ENCODE results near the gene IL5.

The IL5 gene

GRCh38 chr5:132496631-132497487 lies 46.5 kb downstream of the IL5 start:
- H3K27ac ChIP-seq (ENCODE audit: low read length), result no peak overlapping the region
- H3K27me3 ChIP-seq (ENCODE audit: insufficient read depth, low read length), result peaks cover 29% of the 10 kb centered on the region
- H3K36me3 ChIP-seq (ENCODE audit: insufficient read depth, low read depth, low read length), result no peaks in the 10 kb centered on the region
- peak overlapping the region; percentile 85; the same call in 1 of the 2 replicates for H3K9ac ChIP-seq (ENCODE audit: low read depth, low read length)
- H3K9me3 ChIP-seq (ENCODE audit: insufficient read depth, low read depth, low read length), result no peaks in the 10 kb centered on the region
- peak overlapping the region; percentile 97 for H3K4me3 ChIP-seq (ENCODE audit: low read length)
- H3K4me1 ChIP-seq (ENCODE audit: insufficient read depth, low read length), result peaks cover 18% of the 10 kb centered on the region; the same call in 1 of the 2 replicates

- H3K9me3 ChIP-seq (ENCODE audit: insufficient read depth, low read depth, low read length), result no peaks in the 10 kb centered on the region
- peaks cover 18% of the 10 kb centered on the region; the same call in 1 of the 2 replicates for H3K4me1 ChIP-seq (ENCODE audit: insufficient read depth, low read length)
- H3K36me3 ChIP-seq (ENCODE audit: insufficient read depth, low read depth, low read length), result no peaks in the 10 kb centered on the region
- peak overlapping the region; percentile 85; the same call in 1 of the 2 replicates for H3K9ac ChIP-seq (ENCODE audit: low read depth, low read length)
- H3K27me3 ChIP-seq (ENCODE audit: insufficient read depth, low read length), result peaks cover 36% of the 10 kb centered on the region
- no peak overlapping the region for H3K27ac ChIP-seq (ENCODE audit: low read length)
- H3K4me3 ChIP-seq (ENCODE audit: low read length), result peak overlapping the region; percentile 97
Observed at GRCh38 chr5:132496191-132496630, 47.1 kb downstream of the IL5 start.

- peaks cover 38% of the 10 kb centered on the region for H3K27me3 ChIP-seq (ENCODE audit: insufficient read depth, low read length)
- H3K27ac ChIP-seq (ENCODE audit: low read length), result no peak overlapping the region
- H3K9ac ChIP-seq (ENCODE audit: low read depth, low read length), result peak overlapping the region; percentile 85; the same call in 1 of the 2 replicates
- H3K36me3 ChIP-seq (ENCODE audit: insufficient read depth, low read depth, low read length), result no peaks in the 10 kb centered on the region
- no peaks in the 10 kb centered on the region for H3K9me3 ChIP-seq (ENCODE audit: insufficient read depth, low read depth, low read length)
- H3K4me3 ChIP-seq (ENCODE audit: low read length), result peak overlapping the region; percentile 97
- peaks cover 18% of the 10 kb centered on the region; the same call in 1 of the 2 replicates for H3K4me1 ChIP-seq (ENCODE audit: insufficient read depth, low read length)
Observed at GRCh38 chr5:132495667-132496190, 47.6 kb downstream of the IL5 start.

DNA sequence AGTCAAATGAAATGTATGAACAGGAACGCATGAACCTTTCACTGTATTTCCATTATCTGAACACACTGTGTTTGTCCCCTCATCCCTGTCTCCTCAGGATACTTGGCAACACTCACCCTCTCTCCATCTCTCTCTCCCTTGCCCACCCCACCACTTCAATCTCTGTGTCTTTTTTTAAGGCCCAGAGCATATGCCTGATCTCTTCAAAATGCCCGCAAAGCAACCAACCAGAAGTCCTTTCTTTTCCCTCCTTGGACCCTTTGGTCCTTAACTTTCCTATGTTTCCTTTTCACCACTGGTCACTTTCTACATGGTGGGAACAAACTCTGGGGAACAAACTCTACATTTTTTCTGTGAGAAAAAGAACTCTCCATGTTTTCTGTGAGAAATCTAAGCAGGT lies 49.5 kb downstream of the IL5 start:
- peaks cover 24% of the 10 kb centered on the region; the same call in 1 of the 2 replicates for H3K4me1 ChIP-seq (ENCODE audit: insufficient read depth, low read length)
- no peak overlapping the region for H3K9ac ChIP-seq (ENCODE audit: low read depth, low read length)
- no peaks in the 10 kb centered on the region for H3K9me3 ChIP-seq (ENCODE audit: insufficient read depth, low read depth, low read length)
- H3K27ac ChIP-seq (ENCODE audit: low read length), result no peak overlapping the region
- no peaks in the 10 kb centered on the region for H3K36me3 ChIP-seq (ENCODE audit: insufficient read depth, low read depth, low read length)
- peaks cover 52% of the 10 kb centered on the region for H3K27me3 ChIP-seq (ENCODE audit: insufficient read depth, low read length)
- no peak overlapping the region for H3K4me3 ChIP-seq (ENCODE audit: low read length)

GRCh38 chr5:132493241-132493640 lies 50.1 kb downstream of the IL5 start:
- Histone ChIP-seq H3K4me1 (ENCODE audit: insufficient read depth, low read length) (peaks cover 24% of the 10 kb centered on the region; the same call in 1 of the 2 replicates), H3K27me3 (ENCODE audit: insufficient read depth, low read length) (peaks cover 56% of the 10 kb centered on the region), H3K9ac (ENCODE audit: low read depth, low read length) (no peak overlapping the region), H3K9me3 (ENCODE audit: insufficient read depth, low read depth, low read length) (no peaks in the 10 kb centered on the region), H3K27ac (ENCODE audit: low read length) (no peak overlapping the region), H3K36me3 (ENCODE audit: insufficient read depth, low read depth, low read length) (no peaks in the 10 kb centered on the region), H3K4me3 (ENCODE audit: low read length) (no peak overlapping the region)

- Histone ChIP-seq H3K27ac (ENCODE audit: low read length) (no peak overlapping the region), H3K27me3 (ENCODE audit: insufficient read depth, low read length) (peaks cover 56% of the 10 kb centered on the region), H3K9ac (ENCODE audit: low read depth, low read length) (no peak overlapping the region), H3K36me3 (ENCODE audit: insufficient read depth, low read depth, low read length) (peaks cover 2% of the 10 kb centered on the region; the same call in 1 of the 2 replicates), H3K9me3 (ENCODE audit: insufficient read depth, low read depth, low read length) (no peaks in the 10 kb centered on the region), H3K4me1 (ENCODE audit: insufficient read depth, low read length) (peaks cover 20% of the 10 kb centered on the region; the same call in 1 of the 2 replicates), H3K4me3 (ENCODE audit: low read length) (no peak overlapping the region)
Observed at GRCh38 chr5:132492386-132493125, 50.8 kb downstream of the IL5 start.

Measured in iPS-20b (cell line).